Measurements from ENCODE around the gene TUBB4A. TPM values are rescaled to one million over a fixed set of nuclear protein-coding genes. Genes with fewer than 3 reads are reported as not detected.

TUBB4A gene
- total RNA-seq, 1 experiment from 2014 or later, result not detected

GRCh38 chr19:6489278-6490061, 12.6 kb downstream of the TUBB4A start:
- no peaks in the 10 kb centered on the region for H3K36me3 ChIP-seq
- no peak for DNase-seq
- H3K27ac ChIP-seq, result no peak overlapping the region
- no peak overlapping the region for H3K4me3 ChIP-seq
- no peaks in the 10 kb centered on the region for H3K9me3 ChIP-seq (replicated peaks)
- H3K27me3 ChIP-seq, result no peaks in the 10 kb centered on the region
- H3K4me1 ChIP-seq, result no peaks in the 10 kb centered on the region

GRCh38 chr19:6484831-6485230, 17.3 kb downstream of the TUBB4A start:
- no peak overlapping the region for H3K27ac ChIP-seq
- H3K4me3 ChIP-seq, result no peak overlapping the region
- no peaks in the 10 kb centered on the region for H3K4me1 ChIP-seq
- no peaks in the 10 kb centered on the region for H3K9me3 ChIP-seq (replicated peaks)
- no peaks in the 10 kb centered on the region for H3K36me3 ChIP-seq
- no peak for DNase-seq
- no peaks in the 10 kb centered on the region for H3K27me3 ChIP-seq

DNA sequence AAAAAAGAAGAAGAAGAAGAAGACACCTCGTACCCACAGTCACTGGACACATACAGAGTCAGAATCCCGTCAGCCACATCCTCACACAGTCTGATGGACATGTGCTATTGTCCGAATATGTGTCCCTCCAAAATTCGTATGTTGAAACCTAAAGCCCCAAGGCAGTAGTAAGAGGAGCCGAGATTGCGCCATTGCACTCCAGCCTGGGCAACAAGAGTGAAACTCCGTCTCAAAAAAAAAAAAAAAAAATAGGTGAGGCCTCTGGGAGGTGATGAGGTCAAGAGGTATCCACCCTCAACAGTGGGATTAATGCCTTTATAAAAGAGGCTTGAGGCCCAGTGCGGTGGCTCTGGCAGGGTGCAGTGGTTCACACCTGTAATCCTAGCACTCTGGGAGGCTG, 17.9 kb downstream of the TUBB4A start:
- Histone ChIP-seq H3K27ac (no peak overlapping the region), H3K36me3 (no peaks in the 10 kb centered on the region), H3K9me3 (replicated peaks) (no peaks in the 10 kb centered on the region), H3K4me3 (no peak overlapping the region), H3K4me1 (no peaks in the 10 kb centered on the region), H3K27me3 (no peaks in the 10 kb centered on the region)
- DNase-seq, result no peak

DNA sequence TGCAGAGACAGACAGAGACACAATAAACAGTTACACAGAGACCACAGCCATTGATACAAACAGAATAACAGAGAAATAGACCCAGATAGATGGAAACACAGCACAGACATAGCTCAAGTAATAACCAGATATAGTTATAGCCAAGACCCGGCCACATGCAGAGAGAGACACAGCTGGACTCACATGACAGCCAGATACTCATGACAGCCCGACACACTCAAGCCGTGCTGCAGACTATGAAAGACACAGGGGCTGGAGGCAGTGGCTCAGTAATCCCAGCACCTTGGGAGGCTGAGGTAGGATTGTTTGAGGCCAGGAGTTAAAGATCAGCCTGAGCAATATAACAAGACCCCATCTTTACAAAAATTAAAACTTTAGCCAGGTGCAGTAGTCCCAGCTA, 18.9 kb downstream of the TUBB4A start:
- Histone ChIP-seq H3K9me3 (replicated peaks) (no peaks in the 10 kb centered on the region), H3K27me3 (no peaks in the 10 kb centered on the region), H3K4me3 (no peak overlapping the region), H3K4me1 (no peaks in the 10 kb centered on the region), H3K27ac (no peak overlapping the region), H3K36me3 (no peaks in the 10 kb centered on the region)
- no peak for DNase-seq

- Histone ChIP-seq H3K36me3 (no peaks in the 10 kb centered on the region), H3K9me3 (replicated peaks) (no peaks in the 10 kb centered on the region), H3K27me3 (no peaks in the 10 kb centered on the region), H3K27ac (no peak overlapping the region), H3K4me3 (no peak overlapping the region), H3K4me1 (no peaks in the 10 kb centered on the region)
- no peak for DNase-seq
Observed at GRCh38 chr19:6482343-6482686, 19.8 kb downstream of the TUBB4A start.

GRCh38 chr19:6481541-6482342, 20.4 kb downstream of the TUBB4A start, which contains the start of gene DENND1C:
Gene DENND1C (minus strand): TSS chr19:6481787. CDS start chr19:6481695, 92 bp downstream.
- no peaks in the 10 kb centered on the region for H3K9me3 ChIP-seq (replicated peaks)
- DNase-seq, result peak in 1 of 2 experiments; percentile 26
- no peak within 1 kb of the TSS for H3K4me3 ChIP-seq
- no peaks in the 10 kb centered on the region for H3K4me1 ChIP-seq
- no peaks in the 10 kb centered on the region for H3K27me3 ChIP-seq
- no peaks in the 10 kb centered on the region for H3K36me3 ChIP-seq
- no peak within 1 kb of the TSS for H3K27ac ChIP-seq

GRCh38 chr19:6480848-6481415, 21.2 kb downstream of the TUBB4A start:
- Histone ChIP-seq H3K4me3 (no peak overlapping the region), H3K36me3 (no peaks in the 10 kb centered on the region)
- no peak for DNase-seq

DNA sequence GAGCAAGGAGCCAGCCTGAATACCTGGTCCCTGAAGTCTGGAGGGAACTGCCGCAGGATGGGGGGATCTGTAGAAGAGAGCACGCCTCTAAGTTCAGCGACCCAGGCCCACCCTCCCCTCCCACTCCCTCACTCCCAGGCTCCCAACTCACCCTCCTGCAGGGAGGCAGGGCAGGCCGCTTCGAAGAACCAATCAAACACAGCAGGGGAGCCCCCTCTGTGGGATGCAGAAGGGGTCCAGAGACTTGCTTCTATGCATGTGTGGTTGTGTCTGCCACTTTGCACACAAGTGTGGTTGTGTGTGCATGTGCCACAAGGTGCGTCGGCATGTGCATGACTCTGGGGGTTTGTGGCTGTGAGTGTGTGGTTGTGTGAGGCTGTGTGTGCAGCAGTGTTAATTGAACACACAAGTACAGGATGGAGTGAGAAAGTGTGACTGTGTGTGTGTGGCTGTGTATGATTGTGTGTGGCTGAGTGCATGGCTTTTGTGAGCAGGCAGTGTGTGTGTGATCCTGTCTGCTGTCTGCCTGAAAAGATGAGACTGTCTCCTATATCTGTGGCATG, 22.2 kb downstream of the TUBB4A start:
- no peak for DNase-seq
- no peaks in the 10 kb centered on the region for H3K4me1 ChIP-seq
- H3K4me3 ChIP-seq, result no peak overlapping the region
- H3K9me3 ChIP-seq (replicated peaks), result no peaks in the 10 kb centered on the region
- H3K27me3 ChIP-seq, result no peaks in the 10 kb centered on the region
- H3K36me3 ChIP-seq, result no peaks in the 10 kb centered on the region
- H3K27ac ChIP-seq, result no peak overlapping the region

More at GRCh38 chr19:6480848-6481415, 21.2 kb downstream of the TUBB4A start:
- Histone ChIP-seq H3K27me3 (no peaks in the 10 kb centered on the region), H3K9me3 (replicated peaks) (no peaks in the 10 kb centered on the region), H3K4me1 (no peaks in the 10 kb centered on the region), H3K27ac (no peak overlapping the region)

DNA sequence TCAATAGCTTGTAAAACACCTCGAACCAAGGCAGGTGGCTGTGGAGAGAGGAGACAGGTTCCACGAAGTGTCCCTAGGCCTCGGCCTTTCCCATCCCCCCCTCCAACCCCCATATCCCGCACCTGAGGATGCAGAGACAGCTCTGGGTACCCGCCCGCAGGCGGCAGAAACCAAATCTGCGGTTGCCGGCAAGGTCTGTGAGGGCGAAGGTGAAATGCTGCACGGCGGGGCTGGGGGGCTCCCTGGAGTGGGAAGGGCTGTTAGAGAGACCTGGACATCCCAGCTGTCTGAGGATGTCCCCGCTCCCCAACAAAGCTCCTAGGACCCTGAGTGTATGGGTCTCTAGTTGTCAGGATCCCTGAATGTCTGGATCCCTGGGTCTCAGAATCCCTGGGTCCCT, 23.3 kb downstream of the TUBB4A start:
- Histone ChIP-seq H3K27me3 (no peaks in the 10 kb centered on the region), H3K4me3 (no peak overlapping the region), H3K27ac (no peak overlapping the region), H3K9me3 (replicated peaks) (no peaks in the 10 kb centered on the region), H3K4me1 (no peaks in the 10 kb centered on the region), H3K36me3 (no peaks in the 10 kb centered on the region)
- no peak for DNase-seq

GRCh38 chr19:6476896-6477431, 25.1 kb downstream of the TUBB4A start:
- Histone ChIP-seq H3K27me3 (no peaks in the 10 kb centered on the region), H3K27ac (no peak overlapping the region), H3K9me3 (replicated peaks) (no peaks in the 10 kb centered on the region), H3K4me1 (no peaks in the 10 kb centered on the region), H3K4me3 (no peak overlapping the region), H3K36me3 (no peaks in the 10 kb centered on the region)
- DNase-seq, result no peak

DNA sequence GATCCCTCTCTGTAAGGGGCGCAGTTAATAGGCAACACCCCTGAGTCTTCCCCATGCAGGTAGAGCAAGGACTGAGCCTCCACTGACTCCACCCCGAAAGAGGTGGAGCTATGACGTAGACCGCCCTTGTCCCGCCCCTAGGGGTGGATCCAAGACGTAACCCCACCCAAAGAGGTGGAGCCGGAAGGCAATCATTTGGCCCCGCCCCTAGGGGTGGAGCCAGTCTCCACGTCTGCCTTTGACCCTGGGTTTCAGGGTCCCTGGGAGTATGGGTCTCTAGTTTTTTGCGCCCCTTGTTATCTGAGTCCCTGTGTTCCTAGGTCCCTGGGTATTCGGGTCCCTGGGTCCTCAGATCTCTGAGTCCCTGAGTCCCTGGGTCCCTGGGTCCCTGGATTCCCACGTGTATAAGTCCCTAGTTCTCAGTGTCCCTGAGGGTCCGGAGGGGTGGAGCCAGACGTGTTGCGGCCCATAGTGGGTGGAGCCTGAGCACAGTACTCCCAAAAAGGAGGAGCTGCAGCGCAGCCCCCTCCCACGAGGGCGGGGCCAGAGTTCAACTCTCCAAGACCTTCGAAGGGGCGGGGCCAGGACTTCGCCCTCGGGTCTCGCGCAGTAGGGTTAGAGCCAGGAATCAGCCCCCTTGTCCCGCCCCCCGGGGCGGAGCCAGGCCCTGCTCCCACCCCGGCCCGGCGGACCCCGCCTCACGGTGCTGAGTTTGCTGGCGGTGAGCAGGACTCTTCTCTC, 25.8 kb downstream of the TUBB4A start:
- DNase-seq, result peak in 1 of 2 experiments; percentile 17
- no peak overlapping the region for H3K27ac ChIP-seq
- no peaks in the 10 kb centered on the region for H3K27me3 ChIP-seq
- no peaks in the 10 kb centered on the region for H3K36me3 ChIP-seq
- no peaks in the 10 kb centered on the region for H3K9me3 ChIP-seq (replicated peaks)
- H3K4me3 ChIP-seq, result no peak overlapping the region
- no peaks in the 10 kb centered on the region for H3K4me1 ChIP-seq

DNA sequence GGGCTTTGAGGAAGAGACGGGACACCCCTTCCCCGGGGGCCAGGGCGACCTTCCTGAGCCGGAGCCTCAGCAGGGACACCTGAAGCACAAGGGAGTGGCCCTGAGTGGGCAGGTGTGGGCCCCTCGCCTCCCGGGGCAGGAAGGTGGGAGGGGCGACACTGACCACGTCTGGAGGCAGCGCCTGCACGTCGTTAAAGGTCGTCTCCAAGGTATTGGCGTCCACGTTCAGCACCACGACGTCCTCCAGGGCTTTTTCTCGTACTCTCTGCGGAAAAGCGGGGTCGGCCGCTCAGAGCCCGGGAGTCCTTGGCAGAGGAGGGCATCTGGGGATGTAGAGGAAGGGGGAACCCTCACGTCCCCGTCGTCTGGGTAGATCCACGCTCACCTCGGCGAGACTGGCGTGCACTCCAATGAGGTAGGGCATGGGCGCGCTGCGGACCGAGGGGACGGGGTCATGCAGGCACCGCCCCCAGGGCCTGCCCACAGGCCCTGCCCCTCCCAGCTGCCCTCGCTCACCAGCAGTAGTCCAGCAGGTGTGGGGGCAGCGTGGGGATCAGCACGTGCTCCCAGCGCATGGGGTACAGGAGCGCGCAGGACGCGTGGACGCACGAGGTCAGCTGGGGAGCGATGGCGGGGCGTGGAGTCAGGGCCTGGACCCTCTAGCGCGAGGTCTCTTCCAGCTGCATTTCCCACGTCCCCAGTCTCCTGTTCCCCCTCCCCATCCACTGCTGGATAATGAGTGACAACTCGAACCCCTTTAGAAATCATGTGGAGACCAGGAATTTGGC, 26.6 kb downstream of the TUBB4A start:
- no peak for DNase-seq
- Histone ChIP-seq H3K27me3 (no peaks in the 10 kb centered on the region), H3K27ac (no peak overlapping the region), H3K4me3 (no peak overlapping the region), H3K4me1 (no peaks in the 10 kb centered on the region), H3K9me3 (replicated peaks) (no peaks in the 10 kb centered on the region), H3K36me3 (no peaks in the 10 kb centered on the region)

- Histone ChIP-seq H3K4me3 (no peak overlapping the region), H3K27ac (no peak overlapping the region), H3K4me1 (no peaks in the 10 kb centered on the region), H3K36me3 (no peaks in the 10 kb centered on the region), H3K27me3 (no peaks in the 10 kb centered on the region), H3K9me3 (replicated peaks) (no peaks in the 10 kb centered on the region)
- DNase-seq, result no peak
Observed at GRCh38 chr19:6473647-6474046, 28.5 kb downstream of the TUBB4A start.

GRCh38 chr19:6472713-6473112, 29.4 kb downstream of the TUBB4A start:
- Histone ChIP-seq H3K36me3 (no peaks in the 10 kb centered on the region), H3K27me3 (no peaks in the 10 kb centered on the region), H3K27ac (no peak overlapping the region), H3K4me1 (no peaks in the 10 kb centered on the region), H3K9me3 (replicated peaks) (no peaks in the 10 kb centered on the region), H3K4me3 (no peak overlapping the region)
- DNase-seq, result no peak

Measured in SJCRH30 (cell line).